GM12878 (cell line): ENCODE results near the gene SGIP1. TPM values are rescaled to one million over a fixed set of nuclear protein-coding genes. Genes with fewer than 3 reads are reported as not detected.

ENCODE experiments used
- ATAC-seq: fragments of 200-7000 bp; cut with Tn5 transposase; 3 replicates; pipeline ENCODE4 v1.9.1; 2020; ENCODE audit warnings: mild to moderate bottlenecking, moderate library complexity
- BruUV-seq: library from RNA; stranded (reverse); fragments of 400-500 nt; replicated peaks from 2 replicates; lab custom pipeline; 2021; lab: Mats Ljungman, UMichigan
- CTCF ChIA-PET: fragments of 300-600 bp; sonication (Branson Sonifier 250); formaldehyde crosslinking; extraction: SDS; loops from one replicate; lab custom pipeline; 2021; ENCODE audit warnings: inconsistent platforms; lab: Yijun Ruan, JAX
- POLR2A ChIA-PET: fragments of 350-600 bp; formaldehyde crosslinking; extraction: SDS; loops from one replicate; lab custom pipeline; 2021; ENCODE audit warnings: inconsistent platforms; lab: Charles Lee
- RAD21 ChIA-PET: fragments of 300-600 bp; sonication (Branson Sonifier 250); formaldehyde crosslinking; loops from one replicate; lab custom pipeline; 2023; ENCODE audit warnings: antibody characterized with exemption; ENCODE audit not compliant: unreplicated experiment; lab: Charles Lee
- SMC1A ChIA-PET: fragments of 300-600 bp; sonication (Branson Sonifier 250); formaldehyde crosslinking; loops from one replicate; lab custom pipeline; 2023; ENCODE audit not compliant: unreplicated experiment, uncharacterized antibody; lab: Charles Lee
- DNase-seq: peaks from one replicate; pipeline ENCODE4 v3.0.0-alpha.2; 2011; ENCODE audit warnings: low read depth, low spot score
- FAIRE-seq: peaks from 3 replicates; lab custom pipeline; 2011; peaks lifted over from hg19 to GRCh38; lab: Jason Lieb, UNC
- H2AFZ ChIP-seq: 2 replicates; pipeline ENCODE4 v1.6.0; 2011; ENCODE audit warnings: low read depth, low read length, control low read depth; ENCODE audit not compliant: control insufficient read depth
- H3K27ac ChIP-seq: 2 replicates; pipeline ENCODE4 v1.5.1; 2011; ENCODE audit warnings: control low read depth; ENCODE audit not compliant: control insufficient read depth, insufficient read depth
- H3K27me3 ChIP-seq, 2 experiments: replicated peaks in 1 of 2; 2 replicates each; pipeline versions ENCODE4 v1.6.0 to v1.6.1; 2011; ENCODE audit warnings: low read length in 1 of 2; ENCODE audit not compliant: control insufficient read depth in 2 of 2, insufficient read depth in 2 of 2
- H3K36me3 ChIP-seq, 2 experiments: 2 replicates each; pipeline ENCODE4 v1.5.1; 2011; ENCODE audit warnings: low read length in 1 of 2; ENCODE audit not compliant: control insufficient read depth in 2 of 2, insufficient read depth in 2 of 2
- H3K4me1 ChIP-seq: 2 replicates; pipeline ENCODE4 v1.6.1; 2011; ENCODE audit warnings: mild to moderate bottlenecking, low read length, moderate library complexity, mixed read lengths; ENCODE audit not compliant: control insufficient read depth, insufficient read depth
- H3K4me2 ChIP-seq: 2 replicates; pipeline ENCODE4 v1.6.0; 2011; ENCODE audit warnings: control low read depth; ENCODE audit not compliant: control insufficient read depth, insufficient read depth
- H3K4me3 ChIP-seq: fragments of 200-600 bp; sonication (generic); 2 replicates; pipeline ENCODE4 v1.5.1; 2016
- H3K79me2 ChIP-seq: 2 replicates; pipeline ENCODE4 v1.6.0; 2011; ENCODE audit warnings: low read length; ENCODE audit not compliant: control insufficient read depth, insufficient read depth
- H3K9ac ChIP-seq: 2 replicates; pipeline ENCODE4 v1.8.0; 2011; ENCODE audit warnings: low read length, control low read depth, mixed read lengths; ENCODE audit not compliant: control insufficient read depth, insufficient read depth
- H3K9me3 ChIP-seq: replicated peaks from 3 replicates; pipeline ENCODE4 v1.5.1; 2011; ENCODE audit warnings: mild to moderate bottlenecking, low read length; ENCODE audit not compliant: control insufficient read depth, insufficient read depth
- H4K20me1 ChIP-seq: 2 replicates; pipeline ENCODE4 v1.6.0; 2011; ENCODE audit not compliant: control insufficient read depth, insufficient read depth
- ATF7 ChIP-seq: fragments of 450-650 bp; IDR thresholded peaks from 2 replicates; pipeline ENCODE4 v1.6.1; 2016; ENCODE audit warnings: low read depth, mild to moderate bottlenecking
- BRCA1 ChIP-seq: IDR thresholded peaks from 2 replicates; pipeline ENCODE4 v1.6.1; 2011; ENCODE audit warnings: low read depth, low read length, improper control_type of control experiment
- CBX3 ChIP-seq: fragments of 200-600 bp; sonication (generic); IDR thresholded peaks from 2 replicates; pipeline ENCODE4 v1.6.1; 2016; ENCODE audit warnings: low read depth, borderline replicate concordance
- CEBPB ChIP-seq, 2 experiments: fragments of 150-350 bp in 1 of 2; IDR thresholded peaks; 2 replicates each; pipeline ENCODE4 v1.6.1; 2012 to 2014; ENCODE audit warnings: low read depth in 2 of 2, low read length in 2 of 2, borderline replicate concordance in 1 of 2, inconsistent platforms in 1 of 2
- EED ChIP-seq: sonication (generic); IDR thresholded peaks from 2 replicates; pipeline ENCODE4 v1.6.1; 2016; ENCODE audit warnings: antibody characterized with exemption, low read depth
- ESRRA ChIP-seq: IDR thresholded peaks from 2 replicates; pipeline ENCODE4 v1.6.1; 2012; ENCODE audit warnings: mild to moderate bottlenecking, low read length, improper control_type of control experiment
- GATAD2B ChIP-seq: fragments of 450-650 bp; conservative IDR thresholded peaks from 2 replicates; pipeline ENCODE4 v1.6.1; 2017; ENCODE audit warnings: low read depth, mild to moderate bottlenecking, moderate library complexity
- IRF4 ChIP-seq: IDR thresholded peaks from 2 replicates; pipeline ENCODE4 v1.6.1; 2011; ENCODE audit warnings: low read depth, low read length
- LARP7 ChIP-seq: fragments of 450-650 bp; IDR thresholded peaks from 2 replicates; pipeline ENCODE4 v1.6.1; 2017; ENCODE audit warnings: mild to moderate bottlenecking
- NFXL1 ChIP-seq: fragments of 450-650 bp; IDR thresholded peaks from 2 replicates; pipeline ENCODE4 v1.6.1; 2017; ENCODE audit warnings: antibody characterized with exemption, mild to moderate bottlenecking, borderline replicate concordance
- NR2C2 ChIP-seq: IDR thresholded peaks from 2 replicates; pipeline ENCODE4 v1.6.1; 2011; ENCODE audit warnings: borderline replicate concordance, low read depth; ENCODE audit not compliant: control insufficient read depth, insufficient read length
- POLR2AphosphoS5 ChIP-seq: IDR thresholded peaks from 2 replicates; pipeline ENCODE4 v1.6.1; 2011; ENCODE audit warnings: mild to moderate bottlenecking, low read length, inconsistent platforms
- SRF ChIP-seq, 2 experiments: IDR thresholded peaks; 2 replicates each; pipeline ENCODE4 v1.6.1; 2011; ENCODE audit warnings: low read depth in 2 of 2, low read length in 2 of 2, mild to moderate bottlenecking in 1 of 2, moderate library complexity in 1 of 2
- TAF1 ChIP-seq: IDR thresholded peaks from 2 replicates; pipeline ENCODE4 v1.6.1; 2011; ENCODE audit warnings: mild to moderate bottlenecking, low read depth, low read length, borderline replicate concordance
- TCF3 ChIP-seq: IDR thresholded peaks from 2 replicates; pipeline ENCODE4 v1.6.1; 2012; ENCODE audit warnings: low read depth, mild to moderate bottlenecking, low read length, borderline replicate concordance; ENCODE audit not compliant: insufficient read depth
- WRNIP1 ChIP-seq: IDR thresholded peaks from 2 replicates; pipeline ENCODE4 v1.6.1; 2011; ENCODE audit warnings: low read depth, low read length, improper control_type of control experiment, borderline replicate concordance
- WGBS: methylation state at CpG from one replicate; pipeline ENCODE4 v1.1.6; 2016; ENCODE audit warnings: low lambda C conversion rate; ENCODE audit not compliant: insufficient replicate concordance, insufficient coverage; ENCODE audit errors: missing lambda C conversion rate; 5-methylcytosine and 5-hydroxymethylcytosine counted together
- in situ Hi-C: fragments of 300-500 bp; cut with MboI; formaldehyde crosslinking; loops from 9 replicates; pipeline ENCODE4 v1.14.3; 2018; ENCODE audit warnings: mixed read lengths
- intact Hi-C: fragments of 100-400 bp; cut with micrococcal nuclease; formaldehyde crosslinking; loops from one replicate; pipeline ENCODE4 v1.14.2; 2022; ENCODE audit not compliant: unreplicated experiment
- polyA plus RNA-seq, 11 experiments: library from polyadenylated mRNA; depleted of rRNA in 4 of 11; unstranded in 6 of 11; stranded (reverse) in 5 of 11; fragments of >200 nt; fragmentation: Nextera tagmentation in 4 of 11; fragmentation: Illumina TruSeq in 1 of 11; extraction: Ambion mirVana in 4 of 11; extraction: Trizol in 1 of 11; gene quantifications; 1 replicate in 1 of 11; 2 replicates in 10 of 11; pipeline versions ENCODE4 v1.2.1 to v1.2.3, GENCODE V29; 2011 to 2016; ENCODE audit warnings: inconsistent platforms in 2 of 11, missing spikeins in 2 of 11, low read depth in 1 of 11
- total RNA-seq, 4 experiments: library from RNA; depleted of rRNA in 3 of 4; stranded (reverse); fragments of >200 nt in 3 of 4; fragmentation: Illumina TruSeq in 1 of 4; extraction: Trizol in 1 of 4; gene quantifications; 2 replicates each; pipeline versions ENCODE4 v1.2.1 to v1.2.3, GENCODE V29; 2013 to 2021
- TF ChIP-seq, protein P1 (sequence below): IDR thresholded peaks from 2 replicates; pipeline ENCODE4 v1.6.1; 2012; ENCODE audit warnings: low read length, inconsistent platforms

Gene SGIP1
- total and polyA plus RNA-seq, 10 of the 15 experiments (the other 5 are each of a cell fraction or from before 2014, with no cell fraction given): 0.15 TPM; not detected in 9

- no peak for TF ChIP-seq IRF4
- no peak for TF ChIP-seq SRF (IDR thresholded peaks at IDR 0.05; ENCODE audit: low read depth in 2 of 2, low read length in 2 of 2)
- no peak for TF ChIP-seq ESRRA
- TF ChIP-seq, protein P1, sequence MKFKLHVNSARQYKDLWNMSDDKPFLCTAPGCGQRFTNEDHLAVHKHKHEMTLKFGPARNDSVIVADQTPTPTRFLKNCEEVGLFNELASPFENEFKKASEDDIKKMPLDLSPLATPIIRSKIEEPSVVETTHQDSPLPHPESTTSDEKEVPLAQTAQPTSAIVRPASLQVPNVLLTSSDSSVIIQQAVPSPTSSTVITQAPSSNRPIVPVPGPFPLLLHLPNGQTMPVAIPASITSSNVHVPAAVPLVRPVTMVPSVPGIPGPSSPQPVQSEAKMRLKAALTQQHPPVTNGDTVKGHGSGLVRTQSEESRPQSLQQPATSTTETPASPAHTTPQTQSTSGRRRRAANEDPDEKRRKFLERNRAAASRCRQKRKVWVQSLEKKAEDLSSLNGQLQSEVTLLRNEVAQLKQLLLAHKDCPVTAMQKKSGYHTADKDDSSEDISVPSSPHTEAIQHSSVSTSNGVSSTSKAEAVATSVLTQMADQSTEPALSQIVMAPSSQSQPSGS: no peak
- TF ChIP-seq WRNIP1: no peak
- no peak for TF ChIP-seq TAF1
- TF ChIP-seq TCF3: no peak
- no peak for TF ChIP-seq NR2C2
- TF ChIP-seq POLR2AphosphoS5: no peak
- TF ChIP-seq CBX3: no peak
- no peak for TF ChIP-seq GATAD2B
- TF ChIP-seq ATF7: no peak
- TF ChIP-seq BRCA1: no peak
- TF ChIP-seq CEBPB (IDR thresholded peaks at IDR 0.05; ENCODE audit: borderline replicate concordance in 1 of 2, low read depth in 2 of 2, low read length in 2 of 2): no peak
- TF ChIP-seq NFXL1: no peak
- TF ChIP-seq LARP7: no peak
- no peak for TF ChIP-seq EED
- RAD21 ChIA-PET: no interaction called here
- FAIRE-seq (no peak), ATAC-seq (no peak), DNase-seq (no peak)
- intact Hi-C loops: no loop called here
- Histone ChIP-seq H3K9ac (no peak overlapping the region), H3K36me3 (no peaks in the 10 kb centered on the region), H3K9me3 (no peaks in the 10 kb centered on the region), H2AFZ (no peak overlapping the region), H4K20me1 (no peaks in the 10 kb centered on the region), H3K4me2 (no peak overlapping the region), H3K27ac (no peak overlapping the region), H3K4me3 (no peak overlapping the region), H3K4me1 (no peaks in the 10 kb centered on the region), H3K79me2 (no peaks in the 10 kb centered on the region), H3K27me3 (peaks cover 6 to 12% of the 10 kb centered on the region in 2 experiments; a peak in 3 of 4 replicates)
- CTCF ChIA-PET: interaction anchor here (1.0 kb wide), 1 partner anchor 15 kb away, joined by 3 read pairs; no protein-coding TSS in a partner anchor
- SMC1A ChIA-PET: interaction anchor here (1.3 to 1.4 kb wide), 2 partner anchors 10 to 401 kb away, joined by 3 to 4 read pairs; no protein-coding TSS in a partner anchor
- POLR2A ChIA-PET: no interaction called here
- BruUV-seq: no TSS peak
- WGBS: 0% methylated on average over 1 of the region's 1 CpG
- in situ Hi-C loops: no loop called here
These were observed 213.5 kb downstream of the SGIP1 start for GRCh38 chr1:66747501-66747900.
